ENCODE measurements around the gene UEVLD.

Gene UEVLD

DNA sequence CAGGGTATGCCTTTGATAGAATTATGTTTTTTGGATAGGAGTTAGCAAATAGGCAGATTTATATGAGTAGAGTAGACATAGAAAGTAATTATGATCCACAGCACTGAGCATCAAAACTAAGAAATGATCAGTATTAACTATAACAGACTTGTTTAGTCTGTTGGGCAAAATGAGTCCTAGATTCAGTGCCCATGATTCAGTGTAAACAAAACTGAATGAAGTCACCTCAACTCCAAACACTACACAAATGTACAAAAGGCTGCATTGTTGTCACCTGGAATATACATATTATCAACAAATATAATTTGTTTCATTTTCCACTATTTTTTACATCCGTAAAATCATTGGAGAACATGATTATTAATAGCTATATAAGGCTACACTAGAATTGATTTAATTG is 6.7 kb downstream of the UEVLD start:
- no peak for DNase-seq (ENCODE audit: low read depth)

DNA sequence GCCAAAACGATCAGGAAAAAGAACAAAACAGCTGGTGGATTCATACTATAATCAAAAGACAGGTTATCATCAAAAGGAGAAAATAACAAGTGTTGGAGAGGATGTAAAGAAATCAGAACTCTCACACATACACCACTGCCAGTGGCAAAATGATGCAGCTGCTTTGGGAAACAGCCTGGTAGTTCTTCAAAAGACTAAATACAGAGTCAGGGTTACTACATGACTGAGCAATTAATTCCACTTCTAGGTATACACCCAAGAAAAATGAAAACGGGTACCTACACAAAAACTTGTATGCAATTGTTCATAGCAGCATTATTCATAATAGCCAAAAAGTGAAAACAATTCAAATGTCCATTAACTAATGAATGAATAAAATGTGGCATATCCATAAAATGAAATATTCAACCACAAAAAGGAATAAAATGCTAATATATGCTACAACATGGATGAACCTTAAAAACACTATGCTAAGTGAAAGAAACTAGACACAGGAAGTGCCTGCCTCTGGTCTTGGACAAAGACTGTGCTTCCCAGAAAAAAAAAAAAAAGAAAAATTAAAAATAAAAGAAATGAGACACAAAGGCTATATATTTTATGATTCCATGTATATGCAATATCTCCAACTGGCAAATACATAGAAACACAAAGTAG is 8.3 kb downstream of the UEVLD start:
- DNase-seq (ENCODE audit: low read depth): no peak

DNA sequence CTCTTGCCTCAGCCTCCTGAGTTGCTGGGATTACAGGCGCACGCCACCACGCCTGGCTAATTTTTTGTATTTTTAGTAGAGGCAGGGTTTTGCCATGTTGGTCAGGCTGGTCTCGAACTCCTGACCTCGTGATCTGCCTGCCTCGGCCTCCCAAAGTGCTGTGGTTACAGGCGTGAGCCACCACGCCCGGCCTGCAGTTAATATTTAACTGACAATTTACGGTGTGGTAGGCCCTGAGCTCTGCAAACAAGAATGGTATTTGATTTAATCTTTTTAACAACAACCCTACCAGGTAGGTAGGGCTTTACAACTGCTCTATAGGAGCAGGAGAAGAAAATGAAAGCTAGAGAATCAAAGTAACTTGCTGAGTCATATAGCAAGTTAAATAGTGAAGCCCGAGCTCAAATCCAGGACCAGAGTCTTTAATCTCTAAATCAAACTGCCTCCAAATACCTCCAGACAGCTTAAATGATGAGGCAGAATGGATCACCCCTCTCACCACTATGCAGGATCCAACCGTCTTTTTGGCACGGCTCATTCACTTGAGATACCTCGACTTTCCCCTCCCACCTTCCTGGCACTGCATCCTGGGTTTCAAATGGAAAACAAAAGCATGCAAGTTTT is 9.4 kb downstream of the UEVLD start:
- DNase-seq (ENCODE audit: low read depth): no peak

DNA sequence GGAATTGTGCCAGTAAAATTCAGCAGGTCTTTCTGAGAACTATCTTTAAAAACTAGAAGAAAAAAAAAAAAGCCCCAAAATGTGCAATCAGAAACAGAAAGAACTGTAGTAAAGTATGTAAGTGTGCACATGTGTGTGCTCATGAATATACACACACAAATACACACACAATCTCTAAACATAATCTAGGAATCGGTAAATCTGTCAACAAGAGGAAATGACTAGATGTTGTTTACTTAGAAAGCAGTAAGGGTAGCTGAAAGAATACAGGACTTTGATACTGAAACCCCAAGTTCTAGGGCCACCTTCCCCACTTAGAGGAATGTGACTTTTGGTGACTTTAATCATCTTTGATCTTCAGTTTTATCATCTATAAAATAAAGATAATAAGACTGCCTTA is 13.2 kb downstream of the UEVLD start:
- no peak for DNase-seq (ENCODE audit: low read depth)

DNA sequence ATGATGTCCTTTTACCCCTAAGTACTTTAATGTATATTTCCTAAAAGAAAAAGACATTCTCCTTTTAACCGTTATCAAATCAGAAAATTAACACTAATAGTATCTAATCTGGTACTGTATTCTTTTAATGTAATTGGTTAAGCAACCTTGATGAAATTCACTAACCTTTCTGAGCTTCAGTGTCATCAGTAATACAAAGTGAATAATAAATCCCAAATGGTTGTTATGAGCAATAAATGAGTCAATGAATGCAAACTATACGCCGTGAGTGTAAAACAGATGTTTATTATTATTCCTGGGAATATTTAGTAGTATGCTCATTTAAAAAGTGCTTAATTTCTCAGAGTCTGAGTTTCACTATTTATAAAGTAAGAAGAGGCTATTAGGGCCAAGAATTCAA is 21.5 kb downstream of the UEVLD start:
- no peak for DNase-seq (ENCODE audit: low read depth)

DNA sequence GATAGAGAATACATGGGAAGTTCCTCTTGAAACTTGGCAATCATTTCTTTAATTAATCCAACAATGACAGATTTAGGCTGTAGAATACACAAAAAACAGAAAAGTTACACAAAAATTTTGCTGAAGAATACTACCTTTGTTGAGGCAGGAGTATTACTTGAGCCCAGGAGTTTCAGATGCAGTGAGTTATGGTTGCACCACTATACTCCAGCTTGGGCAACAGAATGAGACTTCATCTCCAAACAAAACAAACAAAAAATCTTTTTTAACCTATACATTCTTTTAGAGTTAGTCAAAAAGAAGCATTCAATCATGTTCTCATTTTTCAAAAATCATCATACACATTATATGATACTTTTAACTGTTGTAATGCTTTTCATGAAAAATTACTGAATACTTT is 22.1 kb downstream of the UEVLD start:
- DNase-seq (ENCODE audit: low read depth): no peak

DNA sequence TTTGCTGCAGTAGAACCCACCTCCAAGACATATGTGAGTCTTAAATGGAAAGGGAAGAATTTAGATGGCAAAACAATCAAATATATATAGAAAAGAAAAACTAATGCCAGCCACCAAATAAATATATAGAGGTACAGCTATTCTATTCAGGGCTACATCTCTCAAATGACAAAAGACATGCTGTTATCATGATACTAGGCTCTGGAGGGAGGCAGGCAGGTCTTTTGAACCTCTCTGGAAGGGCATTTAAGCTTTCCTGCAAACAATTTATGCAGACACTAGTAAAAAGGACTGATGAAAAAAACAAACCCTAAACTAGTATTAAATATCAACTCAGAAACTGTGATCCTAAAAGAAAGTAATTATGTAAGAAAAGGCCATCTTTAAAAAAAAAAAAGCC is 24.4 kb downstream of the UEVLD start:
- DNase-seq (ENCODE audit: low read depth): no peak

DNA sequence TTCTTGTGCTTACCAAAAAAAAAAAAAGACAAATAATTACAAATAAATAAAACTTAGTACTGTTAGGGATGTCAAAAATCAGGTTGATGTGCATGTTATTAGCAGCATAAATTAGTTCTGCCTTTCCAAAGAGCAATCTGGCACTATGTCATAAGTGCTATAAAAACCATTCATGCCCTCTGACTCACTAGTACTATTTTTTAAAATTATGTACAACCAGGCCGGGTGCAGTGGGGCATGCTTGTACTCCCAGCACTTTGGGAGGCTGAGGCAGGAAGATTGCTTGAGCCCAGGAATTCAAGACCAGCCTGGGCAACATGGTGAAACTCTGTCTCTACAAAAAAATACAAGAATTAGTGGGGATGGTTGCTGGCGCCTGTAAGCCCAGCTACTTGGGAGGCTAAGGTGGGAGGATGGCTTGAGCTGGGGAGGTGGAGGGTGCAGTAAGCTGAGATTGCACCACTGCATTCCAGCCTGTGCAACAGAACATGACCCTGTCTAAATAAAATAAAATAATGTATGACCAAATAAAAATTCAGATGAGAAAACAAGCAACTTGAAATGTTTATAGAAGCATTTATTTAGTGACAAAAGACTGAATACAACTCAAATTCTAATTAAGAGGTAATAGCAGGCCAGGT is 25.3 kb downstream of the UEVLD start:
- DNase-seq (ENCODE audit: low read depth): no peak

DNA sequence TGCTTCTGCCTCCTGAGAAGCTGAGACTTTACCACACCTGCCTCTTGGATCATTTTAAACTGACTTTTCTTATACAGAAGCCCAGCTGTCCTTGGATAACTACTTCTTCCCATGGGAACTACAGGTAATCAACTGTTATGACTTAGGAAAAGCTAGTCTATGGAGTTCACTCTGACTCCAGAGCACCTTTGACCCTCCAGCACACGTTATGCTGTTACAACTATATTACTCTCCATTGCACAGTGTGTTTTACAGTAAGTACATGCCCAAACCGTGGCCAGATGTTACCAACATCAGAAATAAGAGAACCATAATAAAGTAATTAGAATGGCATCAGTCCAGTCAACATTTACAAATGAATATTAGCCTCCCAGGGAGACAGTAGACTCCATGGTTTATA is 40.5 kb downstream of the UEVLD start:
- DNase-seq (ENCODE audit: low read depth): no peak

DNA sequence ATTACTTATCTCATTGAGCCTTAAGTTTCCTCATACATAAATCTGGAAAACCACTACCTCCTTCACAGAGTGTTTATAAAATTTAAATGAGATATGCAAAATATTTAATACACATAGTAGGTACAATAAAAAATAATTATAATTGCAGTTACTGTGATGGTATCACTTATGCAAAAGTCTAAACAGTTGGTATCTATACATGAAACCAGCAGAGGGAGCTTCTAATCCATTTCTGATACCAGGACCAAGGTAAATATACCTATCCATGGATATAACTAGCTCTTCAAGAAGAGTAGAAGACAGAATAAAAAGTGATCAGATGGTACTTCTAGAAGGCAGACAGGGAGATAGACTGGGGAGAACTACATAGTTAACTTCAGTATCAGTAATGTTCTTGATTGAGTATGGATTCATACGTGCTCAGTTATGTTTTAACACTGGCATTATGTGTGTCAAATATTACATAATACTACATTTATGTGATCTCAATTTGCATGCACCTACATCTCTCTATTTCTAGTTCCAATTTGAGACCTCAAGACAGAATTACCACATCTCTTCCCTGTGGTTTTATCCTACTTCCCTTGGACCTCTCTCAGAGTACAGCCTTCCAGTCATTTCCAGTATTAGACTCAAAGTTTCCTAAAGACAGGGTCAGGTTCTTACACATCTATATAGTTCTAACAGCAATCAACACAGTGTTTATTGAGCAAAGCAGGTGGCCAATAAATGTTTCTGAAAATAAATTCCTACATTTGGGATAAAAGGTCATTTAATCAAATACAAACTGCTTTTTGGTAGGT is 48.1 kb downstream of the UEVLD start:
- no peak for DNase-seq (ENCODE audit: low read depth)

DNA sequence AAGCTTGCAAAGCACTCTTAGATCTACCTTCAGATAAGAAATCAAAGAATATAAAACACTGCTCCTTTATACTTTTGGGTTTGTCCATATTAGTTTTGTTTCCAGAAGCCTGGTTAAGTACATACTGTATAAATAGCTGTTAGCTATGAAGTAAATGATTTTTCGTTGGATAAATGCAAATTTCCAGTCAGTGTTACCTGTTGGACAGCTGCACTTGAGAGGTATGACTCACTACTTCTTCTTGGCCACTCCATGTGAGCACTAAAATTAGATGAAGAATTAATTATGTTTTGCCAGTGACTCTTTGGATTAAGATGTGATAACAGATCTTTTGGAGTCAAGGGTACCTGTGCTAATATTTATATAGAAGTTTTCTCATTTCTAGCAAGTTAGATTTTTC is 52.3 kb downstream of the UEVLD start:
- DNase-seq (ENCODE audit: low read depth): no peak

DNA sequence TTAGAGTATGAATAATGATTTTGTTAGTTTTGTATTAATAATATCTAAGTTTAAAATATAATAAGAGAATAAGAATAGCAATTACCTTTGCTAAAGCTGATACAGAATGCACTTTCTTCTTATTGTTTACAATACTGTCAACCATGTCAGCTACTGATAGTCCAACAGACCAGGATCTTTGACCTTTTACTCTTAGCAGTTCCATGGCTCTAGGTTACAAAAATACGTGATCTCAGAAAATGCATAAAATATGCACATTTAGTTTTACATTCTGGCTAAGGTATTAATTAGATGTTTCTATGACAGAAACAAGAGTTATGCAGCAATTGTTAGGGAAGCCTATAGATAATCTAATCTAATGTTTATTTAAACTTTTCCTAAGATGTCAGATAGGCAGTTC is 54.3 kb downstream of the UEVLD start:
- no peak for DNase-seq (ENCODE audit: low read depth)

DNA sequence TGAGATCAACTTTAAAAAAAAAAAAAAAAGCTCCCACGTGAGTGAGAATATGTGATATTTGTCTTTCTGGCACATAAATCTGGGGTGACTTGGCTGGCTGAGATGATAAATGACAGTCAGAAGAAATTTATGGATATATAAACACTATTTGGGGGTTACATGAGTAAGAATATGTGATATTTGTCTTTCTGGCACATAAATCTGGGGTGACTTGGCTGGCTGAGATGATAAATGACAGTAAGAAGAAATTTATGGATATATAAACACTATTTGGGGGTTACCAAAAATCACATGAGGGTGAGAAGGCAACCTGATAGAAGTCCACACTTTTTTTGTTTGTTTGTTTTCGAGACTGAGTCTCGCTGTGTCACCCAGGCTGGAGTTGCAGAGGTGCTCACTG is 55.2 kb downstream of the UEVLD start:
- no peak for DNase-seq (ENCODE audit: low read depth)

DNA sequence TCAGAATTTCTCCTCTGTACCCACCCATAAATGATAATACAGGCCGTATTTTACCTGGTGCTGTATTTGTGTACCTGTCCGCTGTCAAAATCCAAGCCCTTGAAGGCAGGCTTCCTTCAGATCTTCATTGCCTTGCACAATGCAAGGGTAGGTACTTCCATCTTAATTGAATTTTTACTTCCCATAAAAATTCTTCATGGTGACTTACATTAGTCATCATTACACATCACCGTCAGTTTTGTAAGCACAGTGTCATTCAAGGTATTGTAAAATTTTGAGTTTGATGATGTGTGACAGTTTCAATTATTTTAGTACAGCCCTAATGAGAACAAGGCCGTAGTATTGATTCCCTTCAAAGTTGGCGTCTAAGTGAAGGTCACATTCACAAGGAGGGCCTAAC is 61.0 kb downstream of the UEVLD start:
- DNase-seq (ENCODE audit: low read depth): no peak

DNA sequence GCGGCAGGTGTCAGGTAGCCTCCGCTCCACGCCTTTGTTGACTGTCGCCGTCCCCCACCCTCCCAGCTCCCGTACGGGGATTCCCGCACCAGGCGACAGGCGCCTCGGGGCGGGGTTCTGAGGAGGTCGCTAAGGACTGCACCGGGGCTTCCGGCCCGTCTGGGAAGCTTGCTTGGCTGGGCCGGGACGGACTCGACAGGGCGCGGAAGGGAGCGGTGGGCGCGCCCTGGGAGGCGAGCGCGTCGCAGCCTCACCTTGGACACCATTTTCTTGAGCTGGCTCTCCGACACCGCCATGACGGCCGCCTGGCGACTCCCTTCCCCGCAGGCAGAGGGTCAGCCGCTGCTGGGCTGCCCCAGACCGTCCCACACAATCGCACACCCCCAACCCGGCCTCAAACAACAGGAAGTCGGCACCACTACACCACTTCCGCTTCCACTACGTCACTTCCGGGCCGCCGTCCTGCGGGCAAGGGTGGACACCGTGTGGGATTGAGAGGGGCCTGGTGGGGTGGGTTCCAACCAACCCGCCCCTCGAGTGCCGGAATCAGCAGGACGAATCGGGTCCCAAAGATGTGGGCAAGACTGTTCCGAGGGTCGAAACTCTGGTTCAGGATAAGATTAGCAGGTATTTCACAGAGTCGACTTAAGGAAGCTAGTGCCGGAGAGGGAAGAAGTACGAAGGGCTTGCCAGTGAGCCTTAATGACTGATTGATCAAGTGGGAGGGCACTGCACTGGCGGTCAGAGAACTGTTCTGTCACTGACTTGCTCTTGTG is 61.8 kb downstream of the UEVLD start, which contains the start of gene TSG101:
TSG101 (minus strand) TSS at position 422 of the 776 bp plus-strand sequence; CDS start at position 296, 126 bp downstream.
- DNase-seq (ENCODE audit: low read depth): peak; percentile 78

DNA sequence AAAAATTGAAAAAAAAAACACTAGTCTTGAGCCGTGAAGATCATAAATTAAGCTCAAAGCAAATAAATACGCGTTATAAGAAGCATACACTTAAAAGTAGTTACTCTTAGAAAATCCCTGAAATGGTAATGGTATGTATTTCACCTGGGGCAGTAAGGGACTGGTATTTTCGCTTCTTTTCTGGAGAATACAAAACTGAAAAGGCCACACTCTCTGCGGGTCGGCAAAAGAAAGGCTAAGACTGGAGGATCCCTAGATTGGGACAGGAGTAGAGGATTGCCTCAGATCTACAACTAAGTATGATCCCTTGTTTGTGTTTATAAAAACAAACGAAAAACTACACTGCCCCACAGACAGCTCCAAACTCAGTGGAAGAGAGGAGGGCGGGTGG is 62.4 kb downstream of the UEVLD start:
- DNase-seq (ENCODE audit: low read depth): peak; percentile 11

DNA sequence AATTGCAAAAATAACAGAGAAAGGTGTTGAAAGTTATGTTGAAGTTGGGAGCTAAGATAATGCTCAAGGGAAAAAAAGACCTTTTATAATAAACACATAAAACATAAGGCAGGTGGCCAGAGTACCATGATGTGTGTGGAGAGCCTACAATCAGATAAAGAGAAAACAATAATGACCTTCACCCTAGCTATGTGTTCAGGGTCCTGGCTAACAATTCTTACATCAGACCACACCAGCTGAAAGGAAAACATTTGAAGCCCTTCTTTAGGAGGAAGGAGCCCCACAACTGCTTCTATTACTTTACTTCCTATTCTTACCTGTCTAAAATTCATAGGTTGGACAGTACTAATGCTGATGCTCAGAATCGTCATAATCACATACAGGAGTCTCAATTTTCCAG is 64.3 kb downstream of the UEVLD start:
- no peak for DNase-seq (ENCODE audit: low read depth)

DNA sequence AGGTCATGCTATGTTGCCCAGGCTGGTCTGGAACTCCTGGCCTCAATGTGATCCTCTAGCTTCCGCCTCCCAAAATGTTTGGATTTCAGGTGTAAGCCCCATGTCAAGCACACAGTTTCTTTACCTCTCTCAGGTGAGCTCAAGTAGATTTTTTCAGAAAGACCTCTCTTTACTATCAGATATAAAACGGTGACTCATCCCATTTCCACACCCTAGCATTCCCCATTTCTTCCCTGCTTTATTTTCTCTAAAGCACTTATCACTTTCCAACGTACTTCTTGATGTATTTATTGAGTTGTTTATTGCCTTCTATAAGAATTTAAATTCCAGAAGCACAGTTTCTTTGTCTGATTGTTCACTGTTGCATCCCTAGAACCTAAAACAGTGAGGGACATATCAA is 65.5 kb downstream of the UEVLD start:
- DNase-seq (ENCODE audit: low read depth): no peak

DNA sequence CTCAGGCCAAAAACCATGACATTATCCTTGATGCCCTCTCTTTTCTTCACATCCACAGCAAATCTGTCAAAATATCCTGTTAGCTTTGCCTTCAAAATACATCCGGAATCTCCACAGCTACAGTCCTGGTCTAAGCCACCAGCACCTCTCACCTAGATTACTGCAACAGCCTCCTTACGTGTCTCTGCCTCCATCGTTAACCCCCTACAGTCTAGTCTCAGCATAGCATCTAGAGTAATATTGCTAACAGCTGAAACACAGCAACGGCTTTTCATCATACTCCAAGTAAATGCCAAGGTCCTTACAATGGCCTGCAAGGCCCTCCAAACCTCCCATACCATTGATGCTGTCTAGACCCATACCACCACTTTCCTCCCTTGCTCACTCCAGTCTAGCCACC is 66.1 kb downstream of the UEVLD start:
- DNase-seq (ENCODE audit: low read depth): no peak

DNA sequence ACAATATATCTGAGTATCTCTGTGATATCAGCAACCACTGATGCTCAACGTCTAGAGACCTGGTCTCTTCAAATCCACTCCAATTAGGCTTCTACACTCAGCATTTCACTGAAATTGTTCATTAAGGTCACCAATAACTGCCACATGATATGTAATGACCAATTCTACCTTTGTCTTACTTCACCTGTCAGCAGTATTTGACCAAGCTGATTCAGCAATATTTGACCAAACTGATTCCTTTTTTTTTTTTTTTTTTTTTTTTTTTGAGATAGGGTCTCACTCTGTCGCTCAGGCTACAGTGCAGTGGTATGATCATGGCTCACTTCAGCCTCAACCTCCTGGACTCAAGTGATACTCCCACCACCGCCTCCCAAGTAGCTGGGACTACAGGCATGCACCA is 67.4 kb downstream of the UEVLD start:
- no peak for DNase-seq (ENCODE audit: low read depth)

DNA sequence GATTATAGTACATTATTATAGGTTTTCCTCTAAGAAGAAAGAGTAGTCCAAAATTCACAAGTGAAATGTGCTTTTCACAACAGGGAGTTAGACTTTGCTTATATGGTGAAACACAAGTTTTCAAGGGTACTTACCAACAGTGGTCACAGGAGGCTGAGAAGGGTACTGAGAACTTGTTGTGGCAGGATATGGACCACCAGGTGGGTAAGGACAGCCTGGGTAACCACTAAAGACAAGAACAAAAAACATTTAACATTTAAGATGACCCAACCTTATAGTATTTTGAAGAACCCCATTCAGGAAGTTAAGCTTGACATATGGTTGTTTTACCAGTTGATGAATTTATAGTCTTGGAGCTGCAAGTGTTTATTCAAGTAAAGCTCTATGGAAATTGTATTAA is 86.2 kb downstream of the UEVLD start:
- no peak for DNase-seq (ENCODE audit: low read depth)

DNA sequence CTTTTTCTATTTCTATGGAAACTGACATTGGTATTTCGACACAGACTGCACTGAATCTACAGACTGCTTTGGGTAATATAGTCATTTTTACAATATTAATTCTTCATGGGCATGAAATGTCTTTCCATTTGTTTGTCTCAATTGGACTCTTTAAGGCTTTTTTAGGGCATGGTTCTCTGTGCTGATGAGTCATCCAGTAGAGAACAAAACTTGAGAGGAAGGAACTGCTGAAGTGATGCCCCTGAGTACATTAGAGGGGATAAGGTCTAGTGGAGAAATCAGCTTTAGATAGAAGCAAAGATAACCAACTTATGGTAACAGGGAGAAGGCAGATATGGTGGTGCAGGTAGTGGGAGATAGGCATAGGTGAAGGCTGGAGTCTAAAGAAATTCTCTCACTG is 86.9 kb downstream of the UEVLD start:
- no peak for DNase-seq (ENCODE audit: low read depth)
